Fibroblast of the aortic adventitia (primary cell): ENCODE data around the gene WFDC2. TPM values are rescaled to one million over a fixed set of nuclear protein-coding genes. Genes with fewer than 3 reads are reported as not detected.
A peak's percentile ranks its signal among the peaks of the same experiment; 100 is the strongest.

ENCODE experiments used
- DNase-seq: peaks from one replicate; pipeline ENCODE4 v3.0.0-alpha.2; 2010; ENCODE audit warnings: low read depth
- H3K4me3 ChIP-seq: 2 replicates; pipeline ENCODE4 v1.5.1; 2011; ENCODE audit warnings: low read depth, mild to moderate bottlenecking, control low read depth, low read length, moderate library complexity
- total RNA-seq: library from RNA; depleted of rRNA; stranded (reverse); fragments of >200 nt; gene quantifications from 2 replicates; pipeline ENCODE4 v1.2.3, GENCODE V29; 2012; ENCODE audit warnings: low replicate concordance
- TF ChIP-seq, protein P1 (sequence below): IDR thresholded peaks from 2 replicates; pipeline ENCODE4 v1.5.1; 2011; ENCODE audit warnings: mild to moderate bottlenecking, low read length, control low read depth, inconsistent platforms; ENCODE audit not compliant: insufficient read depth

Gene WFDC2
- total RNA-seq, 1 donor = not detected

DNA sequence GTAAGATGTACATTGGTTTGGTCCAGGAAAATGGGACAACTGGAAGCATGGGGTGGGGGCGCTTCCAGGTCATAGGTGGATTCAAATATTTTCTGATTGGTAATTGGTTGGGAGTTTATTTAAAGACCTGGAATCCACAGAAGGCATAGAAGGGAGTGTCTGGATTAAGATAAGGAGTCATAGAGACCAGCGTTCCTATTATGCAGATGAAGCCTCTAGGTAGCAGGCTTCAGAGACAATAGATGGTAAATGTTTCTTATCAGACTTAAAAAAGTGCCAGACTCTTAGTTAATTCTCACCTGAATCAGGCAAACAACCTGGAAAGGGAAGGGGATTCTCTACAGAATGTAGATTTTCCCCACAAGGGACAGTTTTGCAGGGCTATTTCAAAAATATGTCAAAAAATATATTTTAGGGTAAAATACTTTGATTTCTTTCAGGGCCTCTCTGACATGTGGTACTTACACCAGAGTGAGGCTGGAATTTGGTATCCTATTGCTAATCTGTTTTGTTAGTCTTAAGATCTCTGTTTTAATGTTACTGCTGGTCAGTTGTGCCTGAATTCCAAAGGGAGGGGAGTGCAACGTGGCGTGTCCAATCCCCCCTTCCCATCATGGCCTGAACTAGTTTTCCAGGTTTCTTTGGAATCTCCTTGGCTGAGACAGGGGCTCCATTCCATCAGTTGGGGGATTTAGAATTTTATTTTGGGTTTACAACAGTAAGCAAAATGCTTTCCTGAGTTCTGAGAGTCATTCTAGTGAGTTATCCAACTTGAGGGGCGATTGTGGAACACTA is 28.5 kb upstream of the WFDC2 start:
- H3K4me3 ChIP-seq = no peak overlapping the region
- no peak for DNase-seq
- TF ChIP-seq, protein P1, sequence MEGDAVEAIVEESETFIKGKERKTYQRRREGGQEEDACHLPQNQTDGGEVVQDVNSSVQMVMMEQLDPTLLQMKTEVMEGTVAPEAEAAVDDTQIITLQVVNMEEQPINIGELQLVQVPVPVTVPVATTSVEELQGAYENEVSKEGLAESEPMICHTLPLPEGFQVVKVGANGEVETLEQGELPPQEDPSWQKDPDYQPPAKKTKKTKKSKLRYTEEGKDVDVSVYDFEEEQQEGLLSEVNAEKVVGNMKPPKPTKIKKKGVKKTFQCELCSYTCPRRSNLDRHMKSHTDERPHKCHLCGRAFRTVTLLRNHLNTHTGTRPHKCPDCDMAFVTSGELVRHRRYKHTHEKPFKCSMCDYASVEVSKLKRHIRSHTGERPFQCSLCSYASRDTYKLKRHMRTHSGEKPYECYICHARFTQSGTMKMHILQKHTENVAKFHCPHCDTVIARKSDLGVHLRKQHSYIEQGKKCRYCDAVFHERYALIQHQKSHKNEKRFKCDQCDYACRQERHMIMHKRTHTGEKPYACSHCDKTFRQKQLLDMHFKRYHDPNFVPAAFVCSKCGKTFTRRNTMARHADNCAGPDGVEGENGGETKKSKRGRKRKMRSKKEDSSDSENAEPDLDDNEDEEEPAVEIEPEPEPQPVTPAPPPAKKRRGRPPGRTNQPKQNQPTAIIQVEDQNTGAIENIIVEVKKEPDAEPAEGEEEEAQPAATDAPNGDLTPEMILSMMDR = no peak

DNA sequence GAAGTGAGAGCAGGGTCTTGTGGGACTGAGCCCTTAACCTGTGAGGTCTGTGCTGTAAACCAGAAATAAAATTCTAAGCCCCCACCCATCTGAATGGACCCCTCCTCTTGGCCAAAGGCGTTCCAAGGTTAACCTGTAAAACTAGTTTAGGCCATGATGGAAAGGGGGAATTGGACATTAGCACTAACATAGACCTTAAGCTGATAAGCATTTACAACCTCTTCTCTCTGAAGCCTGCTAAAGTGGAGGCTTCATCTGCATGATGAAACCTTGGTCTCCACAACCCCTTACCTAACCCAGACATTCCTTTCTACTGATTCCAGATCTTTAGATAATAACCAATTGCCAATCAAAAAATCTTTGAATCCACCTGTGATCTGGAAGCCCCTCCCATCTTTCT is 27.8 kb upstream of the WFDC2 start:
- no peak overlapping the region for H3K4me3 ChIP-seq
- no peak for DNase-seq
- TF ChIP-seq, protein P1 = no peak

DNA sequence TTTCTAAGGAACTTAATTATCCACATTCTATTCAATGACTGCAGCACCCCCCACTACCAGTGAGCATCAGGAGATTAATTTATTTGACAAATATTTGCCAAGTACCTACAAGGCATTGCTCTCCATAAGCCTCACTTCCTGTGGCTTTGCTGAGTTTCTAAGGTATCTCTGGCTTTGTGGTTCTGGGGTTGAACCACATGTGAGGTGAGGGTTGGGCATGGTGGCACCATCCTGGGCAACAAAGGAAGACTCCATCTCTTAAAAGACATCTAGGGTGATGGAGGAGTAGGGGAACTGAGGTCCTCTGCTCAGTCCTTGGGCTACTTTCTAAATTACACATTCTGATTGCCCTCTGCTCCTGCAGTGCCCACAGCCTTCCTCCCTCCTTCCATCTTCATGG is 25.5 kb upstream of the WFDC2 start:
- DNase-seq = no peak
- no peak overlapping the region for H3K4me3 ChIP-seq
- TF ChIP-seq, protein P1 = no peak

DNA sequence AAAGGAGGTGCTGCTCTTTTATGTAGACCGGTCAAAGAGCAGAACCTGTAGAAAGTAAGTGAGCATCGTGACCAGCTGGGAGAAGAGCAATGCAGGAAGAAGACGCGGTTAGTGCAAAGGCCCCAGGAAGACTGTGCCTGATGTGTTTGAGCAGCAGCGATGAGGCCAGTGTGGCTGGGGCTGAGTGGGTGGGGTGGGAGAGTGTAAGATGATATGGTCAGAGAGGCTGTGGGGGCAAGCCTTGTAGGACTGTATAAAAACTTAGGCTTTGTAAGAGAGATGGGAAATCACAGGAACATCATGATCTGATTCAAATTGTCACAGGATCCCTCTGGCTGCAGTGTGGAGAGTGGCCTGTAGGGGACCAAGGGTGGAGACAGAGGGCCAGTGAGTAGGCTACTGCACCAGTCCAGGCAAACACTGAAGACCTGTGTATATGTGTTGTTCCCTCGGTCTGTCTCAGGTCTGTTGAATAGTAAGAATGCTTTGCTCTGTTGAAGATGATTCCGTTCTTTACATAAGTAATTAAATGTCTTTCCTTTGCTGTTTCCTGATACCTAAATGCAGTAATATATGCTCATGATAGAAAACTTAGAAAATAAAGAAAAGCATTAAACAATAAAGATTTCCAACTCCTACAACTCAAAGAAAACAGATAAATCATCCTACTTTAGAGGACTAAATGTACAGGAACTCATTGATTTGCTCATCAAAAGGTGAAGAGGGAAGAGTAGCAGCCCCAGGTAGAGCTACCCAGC is 23.6 kb upstream of the WFDC2 start:
- DNase-seq = peak; percentile 7
- H3K4me3 ChIP-seq = no peak overlapping the region
- TF ChIP-seq, protein P1 = peak; percentile 61

DNA sequence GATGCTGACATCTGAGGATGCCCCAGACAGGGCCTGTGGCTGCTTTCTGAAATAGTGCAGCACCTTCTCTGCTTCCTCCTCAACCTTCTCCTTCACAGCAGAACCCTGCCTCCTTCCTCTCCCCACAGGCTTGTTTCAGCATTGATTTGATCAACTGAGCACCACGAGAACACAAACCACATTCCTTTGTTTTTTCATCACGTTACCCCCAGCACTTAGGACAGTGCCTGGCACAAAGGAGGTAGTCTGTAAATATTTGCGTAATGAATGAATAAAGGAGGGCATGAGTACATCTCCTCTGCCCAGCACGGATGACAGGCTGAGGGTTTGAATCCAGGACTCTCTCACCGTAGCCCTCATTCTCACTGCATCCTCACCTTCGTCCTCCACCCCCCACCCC is 21.3 kb upstream of the WFDC2 start:
- no peak for DNase-seq
- H3K4me3 ChIP-seq = no peak overlapping the region
- TF ChIP-seq, protein P1 = no peak

DNA sequence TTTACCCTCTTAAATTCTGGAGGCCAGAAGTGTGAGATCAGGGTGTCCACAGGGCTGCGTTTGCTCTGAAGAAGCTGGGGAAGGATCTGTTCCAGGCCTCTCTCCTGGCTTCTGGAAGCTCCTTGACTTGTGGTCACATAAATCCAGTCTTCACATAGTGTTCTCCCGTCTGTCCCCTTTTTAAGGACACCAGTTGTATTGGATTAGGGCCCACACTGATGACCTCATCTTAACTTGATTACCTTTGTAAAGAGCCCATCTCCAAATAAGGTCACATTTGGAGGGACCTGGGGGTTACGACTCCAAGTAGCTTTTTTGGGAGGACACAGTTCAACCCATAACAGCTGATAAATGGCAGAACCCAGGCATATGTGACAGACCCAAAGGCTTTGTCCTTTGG is 20.0 kb upstream of the WFDC2 start:
- DNase-seq = no peak
- H3K4me3 ChIP-seq = no peak overlapping the region
- TF ChIP-seq, protein P1 = no peak
